Neural cell (in vitro differentiated cells): ENCODE results near the gene TNFAIP8L3. TPM values are rescaled to one million over a fixed set of nuclear protein-coding genes. Genes with fewer than 3 reads are reported as not detected.
"Not testable (repeated sequence)": the region's sequence is repeated elsewhere in the genome, so short reads cannot be mapped to it uniquely, and the experiment has no call there.

Source experiments
- H2AFZ ChIP-seq: fragments of 200-600, 300-800 bp; sonication (generic), shearing (Covaris generic); 2 replicates; pipeline ENCODE4 v1.6.0; 2014; ENCODE audit warnings: low read depth, mild to moderate bottlenecking, antibody characterized with exemption, low read length, moderate library complexity
- H3F3A ChIP-seq: fragments of 200-600 bp; shearing (Covaris generic); 2 replicates; pipeline ENCODE4 v1.6.1; 2016; ENCODE audit warnings: mild to moderate bottlenecking, moderate library complexity, mixed read lengths, antibody characterized with exemption, low read length; ENCODE audit not compliant: insufficient read depth, poor library complexity, severe bottlenecking
- H3K27ac ChIP-seq: fragments of 200-600, 300-800 bp; sonication (generic), shearing (Covaris generic); 2 replicates; pipeline ENCODE4 v1.5.1; 2014; ENCODE audit warnings: mild to moderate bottlenecking, low read length, moderate library complexity
- H3K27me3 ChIP-seq: fragments of 300-800, 200-600 bp; sonication (generic), shearing (Covaris generic); 2 replicates; pipeline ENCODE4 v1.6.0; 2014; ENCODE audit warnings: mild to moderate bottlenecking, low read depth, low read length, moderate library complexity; ENCODE audit not compliant: insufficient read depth
- H3K36me3 ChIP-seq: fragments of 300-800, 200-600 bp; sonication (generic), shearing (Covaris generic); 2 replicates; pipeline ENCODE4 v1.5.1; 2014; ENCODE audit warnings: mild to moderate bottlenecking, antibody characterized with exemption, low read length, moderate library complexity; ENCODE audit not compliant: insufficient read depth
- H3K4me2 ChIP-seq: fragments of 300-800, 200-600 bp; sonication (generic), shearing (Covaris generic); 2 replicates; pipeline ENCODE4 v1.6.0; 2014; ENCODE audit warnings: mild to moderate bottlenecking, low read length
- H3K4me3 ChIP-seq: fragments of 300-800, 200-600 bp; sonication (generic), shearing (Covaris generic); 2 replicates; pipeline ENCODE4 v1.5.1; 2014; ENCODE audit warnings: mild to moderate bottlenecking, low read length, moderate library complexity
- H3K79me2 ChIP-seq: fragments of 200-600 bp; shearing (Covaris generic); replicated peaks from 2 replicates; pipeline ENCODE4 v1.6.0; 2014; ENCODE audit warnings: mild to moderate bottlenecking, low read length, moderate library complexity; ENCODE audit not compliant: insufficient read depth
- H3K9ac ChIP-seq: fragments of 300-800, 200-600 bp; sonication (generic), shearing (Covaris generic); 2 replicates; pipeline ENCODE4 v1.6.1; 2016; ENCODE audit warnings: mild to moderate bottlenecking, low read length, mixed read lengths
- H3K9me2 ChIP-seq: fragments of 200-600 bp; shearing (Covaris generic); 2 replicates; pipeline ENCODE4 v1.6.1; 2016; ENCODE audit warnings: mild to moderate bottlenecking, low read length, mixed read lengths; ENCODE audit not compliant: insufficient read depth
- H3K9me3 ChIP-seq: fragments of 200-600, 300-800 bp; sonication (generic), shearing (Covaris generic); 2 replicates; pipeline ENCODE4 v1.6.1; 2016; ENCODE audit warnings: mild to moderate bottlenecking, mixed run types, low read length, moderate library complexity, mixed read lengths
- H4K20me1 ChIP-seq: fragments of 200-600 bp; shearing (Covaris generic); 2 replicates; pipeline ENCODE4 v1.6.1; 2016; ENCODE audit warnings: mild to moderate bottlenecking, mixed run types; ENCODE audit not compliant: insufficient read depth
- EP300 ChIP-seq: fragments of 450-650 bp; conservative IDR thresholded peaks from 2 replicates; pipeline ENCODE4 v1.6.1; 2014; ENCODE audit warnings: antibody characterized with exemption, mild to moderate bottlenecking, moderate library complexity; ENCODE audit not compliant: poor library complexity, severe bottlenecking
- EZH2 ChIP-seq: fragments of 200-600, 300-800 bp; shearing (Covaris generic), sonication (generic); IDR thresholded peaks from 2 replicates; pipeline ENCODE4 v1.6.1; 2014; ENCODE audit warnings: antibody characterized with exemption, low read length, borderline replicate concordance, mild to moderate bottlenecking; ENCODE audit not compliant: insufficient read depth, poor library complexity, severe bottlenecking
- MXI1 ChIP-seq: fragments of 450-650 bp; conservative IDR thresholded peaks from 2 replicates; pipeline ENCODE4 v1.6.1; 2014; ENCODE audit warnings: antibody characterized with exemption, mild to moderate bottlenecking; ENCODE audit not compliant: poor library complexity, severe bottlenecking
- POLR2AphosphoS5 ChIP-seq: IDR thresholded peaks from 2 replicates; pipeline ENCODE4 v1.6.1; 2012
- RAD21 ChIP-seq: fragments of 450-650 bp; conservative IDR thresholded peaks from 2 replicates; pipeline ENCODE4 v1.6.1; 2014; ENCODE audit warnings: antibody characterized with exemption, mild to moderate bottlenecking, moderate library complexity
- REST ChIP-seq: IDR thresholded peaks from 2 replicates; pipeline ENCODE4 v1.6.1; 2012; ENCODE audit warnings: borderline replicate concordance
- TAF1 ChIP-seq: IDR thresholded peaks from 2 replicates; pipeline ENCODE4 v1.6.1; 2012; ENCODE audit warnings: low read depth
- polyA plus RNA-seq: library from polyadenylated mRNA; depleted of rRNA; stranded (reverse); fragments of >200 nt; gene quantifications from 2 replicates; pipeline ENCODE4 v1.2.3, GENCODE V29; 2014

The TNFAIP8L3 gene
- polyA plus RNA-seq, 1 donor from 2014 or later: 0.16 TPM

DNA sequence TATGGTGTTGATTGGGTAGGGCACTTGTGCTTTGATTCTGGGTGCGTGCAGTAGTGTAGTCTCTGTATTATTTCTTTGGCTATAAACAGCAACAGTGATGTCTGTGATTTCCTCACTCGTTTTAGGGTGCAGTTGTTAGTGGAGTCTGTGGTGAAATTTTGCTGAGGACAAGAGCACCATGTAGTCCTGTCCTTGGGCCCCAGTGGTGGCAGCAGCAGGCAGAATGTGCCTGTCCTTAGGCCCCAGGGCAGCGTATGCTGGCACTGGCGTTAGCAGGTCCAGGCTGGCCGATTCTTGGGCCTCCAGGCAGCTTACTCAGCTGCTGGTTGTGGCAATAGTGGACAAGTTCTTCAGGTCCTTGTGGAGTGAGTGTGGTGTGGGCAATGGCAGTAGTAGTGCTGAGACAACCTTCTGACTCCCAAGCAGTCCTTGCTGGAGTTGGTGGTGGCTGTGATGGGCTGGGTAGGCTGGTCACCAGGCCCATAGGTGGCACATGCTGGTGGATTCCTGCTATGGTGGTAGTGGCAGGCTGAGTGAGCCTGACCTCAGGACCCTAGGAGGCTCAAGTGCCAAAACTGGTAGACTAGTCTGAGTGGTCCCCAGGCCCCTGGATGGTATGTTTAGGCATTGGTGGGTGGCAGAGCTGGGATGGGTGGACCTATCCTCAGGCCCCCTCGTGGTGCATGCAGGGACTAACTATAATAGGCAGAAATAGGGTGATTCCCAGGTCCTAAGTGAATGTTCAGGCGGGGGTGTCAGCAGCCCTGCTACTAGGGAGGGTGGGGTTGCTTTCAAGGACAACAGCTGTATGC, 56.3 kb downstream of the TNFAIP8L3 start:
- no peak overlapping the region for H3K9ac ChIP-seq
- no peaks in the 10 kb centered on the region for H3K9me3 ChIP-seq
- H2AFZ ChIP-seq: no peak overlapping the region
- no peaks in the 10 kb centered on the region for H3K9me2 ChIP-seq
- no peaks in the 10 kb centered on the region for H3F3A ChIP-seq
- H4K20me1 ChIP-seq: no peaks in the 10 kb centered on the region
- no peak overlapping the region for H3K4me2 ChIP-seq
- no peak overlapping the region for H3K4me3 ChIP-seq
- no peak overlapping the region for H3K27ac ChIP-seq
- TF ChIP-seq RAD21 (no peak), POLR2AphosphoS5 (no peak), EZH2 (no peak), REST (no peak), EP300 (no peak), TAF1 (no peak)
- H3K79me2 ChIP-seq: no peaks in the 10 kb centered on the region
- H3K27me3 ChIP-seq: no peaks in the 10 kb centered on the region
- no peaks in the 10 kb centered on the region for H3K36me3 ChIP-seq

- H3K9me2 ChIP-seq, H3K27ac ChIP-seq, H3K79me2 ChIP-seq, H3K9me3 ChIP-seq, H4K20me1 ChIP-seq, H3F3A ChIP-seq, H3K4me3 ChIP-seq, H3K4me2 ChIP-seq, H3K9ac ChIP-seq, H2AFZ ChIP-seq, H3K27me3 ChIP-seq, H3K36me3 ChIP-seq: not testable (repeated sequence)
Measured at GRCh38 chr15:51037474-51037873, 57.2 kb downstream of the TNFAIP8L3 start.

DNA sequence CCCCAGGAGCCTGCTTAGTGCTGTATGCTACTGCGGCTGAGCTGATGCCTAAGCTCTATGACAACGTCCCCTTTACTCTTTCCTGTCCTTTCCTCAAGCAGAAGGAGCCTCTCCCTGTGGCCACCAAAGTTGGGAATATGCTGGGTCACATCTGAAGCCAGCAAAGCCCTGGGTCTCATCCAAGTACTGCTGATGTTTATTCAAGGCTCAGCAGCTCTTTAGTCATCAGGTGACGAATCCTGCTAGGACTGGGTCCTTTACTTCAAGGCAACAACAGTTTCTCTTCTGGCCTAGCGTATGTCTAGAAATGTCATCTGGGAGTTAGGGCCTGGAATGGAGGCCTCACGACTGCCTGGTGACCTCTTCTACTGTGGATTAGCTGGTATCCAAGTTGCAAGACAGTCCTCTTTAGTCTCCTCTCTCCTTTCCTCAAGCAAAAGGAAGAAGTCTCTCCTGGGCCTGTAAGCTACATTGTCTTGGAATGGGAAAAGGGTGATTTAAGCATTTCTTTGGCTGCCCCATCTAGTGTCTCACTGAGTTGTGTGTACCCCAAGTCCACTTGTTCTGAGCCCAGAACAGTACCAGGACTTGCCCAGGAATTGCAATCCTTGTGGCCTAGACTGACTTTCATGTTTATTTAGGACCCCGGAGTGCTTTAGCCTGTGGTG, 63.9 kb downstream of the TNFAIP8L3 start:
- Histone ChIP-seq H4K20me1 (no peaks in the 10 kb centered on the region), H3K79me2 (no peaks in the 10 kb centered on the region), H3K4me3 (no peak overlapping the region), H3K9me2 (no peaks in the 10 kb centered on the region), H3K9ac (no peak overlapping the region), H3K27ac (no peak overlapping the region), H3F3A (no peaks in the 10 kb centered on the region), H3K27me3 (no peaks in the 10 kb centered on the region), H2AFZ (no peak overlapping the region), H3K36me3 (no peaks in the 10 kb centered on the region), H3K9me3 (no peaks in the 10 kb centered on the region), H3K4me2 (no peak overlapping the region)
- TF ChIP-seq MXI1 (no peak), REST (no peak), EP300 (no peak)
